Colonic mucosa (tissue), 4 donors: Measurements from ENCODE around the gene ZNF383. TPM values are rescaled to one million over a fixed set of nuclear protein-coding genes. Genes with fewer than 3 reads are reported as not detected.
"Not testable (repeated sequence)": the region's sequence is repeated elsewhere in the genome, so short reads cannot be mapped to it uniquely, and the experiment has no call there.

Experiments
- DNase-seq: peaks from one replicate; pipeline ENCODE4 v3.0.0-alpha.2; 2020
- H3K27ac ChIP-seq: fragments of 200-600 bp; one replicate; pipeline ENCODE4 v1.8.0; 2021
- H3K27me3 ChIP-seq: fragments of 200-600 bp; one replicate; pipeline ENCODE4 v1.8.0; 2021
- H3K36me3 ChIP-seq: fragments of 200-600 bp; one replicate; pipeline ENCODE4 v1.8.0; 2021
- H3K4me1 ChIP-seq: fragments of 200-600 bp; one replicate; pipeline ENCODE4 v1.8.0; 2021; ENCODE audit warnings: mild to moderate bottlenecking
- H3K4me3 ChIP-seq: fragments of 200-600 bp; one replicate; pipeline ENCODE4 v1.8.0; 2021
- H3K9ac ChIP-seq, 2 donors: one replicate each; pipeline ENCODE4 v1.7.0; 2013; ENCODE audit warnings: control low read depth in 2 of 2, low read depth in 2 of 2, low read length in 2 of 2
- H3K9me3 ChIP-seq: fragments of 200-600 bp; one replicate; pipeline ENCODE4 v1.8.0; 2021
- intact Hi-C: fragments of 100-400 bp; cut with DNase I; formaldehyde crosslinking; loops from one replicate; pipeline ENCODE4 v1.14.1; 2022
- total RNA-seq, 2 donors: library from RNA; stranded (reverse); fragmentation: NEBNext Ultra II Directional in 1 of 2; extraction: Animal tissue kit (Norgen Biotek cat#: 25700) in 1 of 2; gene quantifications; one replicate each; pipeline ENCODE4 v1.2.1, GENCODE V29; 2021
- TF ChIP-seq, protein P1 (sequence below): fragments of 200-600 bp; IDR thresholded peaks from one replicate; pipeline ENCODE4 v1.8.0; 2022; ENCODE audit warnings: antibody characterized with exemption, mild to moderate bottlenecking
- donor health status: healthy.
- donor health status: DM: no; HTN: no; CAD: no.
- donor health status: DM: no; HTN: no; CAD: no.

ZNF383 gene
- 1 to 10 TPM; 5.9 to 7.5 TPM for total RNA-seq

DNA sequence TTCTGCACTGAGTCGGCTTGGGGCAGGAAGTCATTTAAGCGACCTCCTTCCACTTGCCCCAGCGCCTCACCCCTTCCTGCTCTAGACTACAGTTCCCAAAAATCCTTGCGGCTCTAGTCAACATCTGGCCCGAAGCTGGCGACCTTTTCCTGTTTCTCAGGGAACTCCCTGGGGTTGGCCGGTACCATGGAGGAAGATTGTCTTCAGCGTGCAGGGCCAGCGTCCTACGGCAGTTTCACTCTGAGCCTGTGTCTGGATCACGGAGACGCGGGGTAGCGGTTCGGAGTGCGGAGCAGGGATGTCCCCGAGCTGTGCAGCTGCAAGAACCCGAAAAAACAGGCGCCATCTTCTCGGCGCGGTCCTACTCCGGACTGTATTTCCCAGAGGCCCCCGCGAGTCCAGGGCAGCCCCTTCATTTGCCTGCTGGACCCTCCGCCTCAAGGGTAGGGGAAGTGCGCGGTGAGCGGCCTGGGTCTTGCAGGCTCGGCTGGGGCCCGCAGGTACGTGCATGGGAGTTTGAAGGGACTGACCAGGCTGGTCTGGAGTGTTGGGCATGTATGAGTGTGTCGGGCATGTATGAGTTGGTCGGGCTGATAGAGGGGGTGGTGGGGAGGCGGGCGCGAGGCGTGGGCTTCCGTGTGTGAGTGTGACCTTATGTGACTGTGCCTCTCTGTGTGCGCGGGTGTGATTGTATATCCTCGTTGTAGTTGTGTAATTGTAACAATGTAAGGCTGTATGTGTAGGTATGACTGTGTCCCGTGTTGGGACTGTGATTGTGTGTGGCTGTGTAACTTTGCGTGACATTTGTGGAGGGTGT, at the start of gene ZNF383:
Gene ZNF383 (plus strand): TSS at position 440 of the 817 bp plus-strand sequence. CDS start 12,240 bp downstream, outside the sequence.
- TF ChIP-seq, protein P1, sequence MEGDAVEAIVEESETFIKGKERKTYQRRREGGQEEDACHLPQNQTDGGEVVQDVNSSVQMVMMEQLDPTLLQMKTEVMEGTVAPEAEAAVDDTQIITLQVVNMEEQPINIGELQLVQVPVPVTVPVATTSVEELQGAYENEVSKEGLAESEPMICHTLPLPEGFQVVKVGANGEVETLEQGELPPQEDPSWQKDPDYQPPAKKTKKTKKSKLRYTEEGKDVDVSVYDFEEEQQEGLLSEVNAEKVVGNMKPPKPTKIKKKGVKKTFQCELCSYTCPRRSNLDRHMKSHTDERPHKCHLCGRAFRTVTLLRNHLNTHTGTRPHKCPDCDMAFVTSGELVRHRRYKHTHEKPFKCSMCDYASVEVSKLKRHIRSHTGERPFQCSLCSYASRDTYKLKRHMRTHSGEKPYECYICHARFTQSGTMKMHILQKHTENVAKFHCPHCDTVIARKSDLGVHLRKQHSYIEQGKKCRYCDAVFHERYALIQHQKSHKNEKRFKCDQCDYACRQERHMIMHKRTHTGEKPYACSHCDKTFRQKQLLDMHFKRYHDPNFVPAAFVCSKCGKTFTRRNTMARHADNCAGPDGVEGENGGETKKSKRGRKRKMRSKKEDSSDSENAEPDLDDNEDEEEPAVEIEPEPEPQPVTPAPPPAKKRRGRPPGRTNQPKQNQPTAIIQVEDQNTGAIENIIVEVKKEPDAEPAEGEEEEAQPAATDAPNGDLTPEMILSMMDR: no peak
- no peaks in the 10 kb centered on the region for H3K36me3 ChIP-seq
- intact Hi-C loops: no loop called here
- peak; percentile 90 for DNase-seq
- no peaks in the 10 kb centered on the region for H3K9me3 ChIP-seq
- H3K4me1 ChIP-seq: no peaks in the 10 kb centered on the region
- H3K27me3 ChIP-seq: no peaks in the 10 kb centered on the region
- peak within 1 kb of the TSS; percentile 88 for H3K4me3 ChIP-seq
- peak within 1 kb of the TSS; percentile 91 for H3K27ac ChIP-seq
- peak within 1 kb of the TSS; percentile 81 to 94 for H3K9ac ChIP-seq

DNA sequence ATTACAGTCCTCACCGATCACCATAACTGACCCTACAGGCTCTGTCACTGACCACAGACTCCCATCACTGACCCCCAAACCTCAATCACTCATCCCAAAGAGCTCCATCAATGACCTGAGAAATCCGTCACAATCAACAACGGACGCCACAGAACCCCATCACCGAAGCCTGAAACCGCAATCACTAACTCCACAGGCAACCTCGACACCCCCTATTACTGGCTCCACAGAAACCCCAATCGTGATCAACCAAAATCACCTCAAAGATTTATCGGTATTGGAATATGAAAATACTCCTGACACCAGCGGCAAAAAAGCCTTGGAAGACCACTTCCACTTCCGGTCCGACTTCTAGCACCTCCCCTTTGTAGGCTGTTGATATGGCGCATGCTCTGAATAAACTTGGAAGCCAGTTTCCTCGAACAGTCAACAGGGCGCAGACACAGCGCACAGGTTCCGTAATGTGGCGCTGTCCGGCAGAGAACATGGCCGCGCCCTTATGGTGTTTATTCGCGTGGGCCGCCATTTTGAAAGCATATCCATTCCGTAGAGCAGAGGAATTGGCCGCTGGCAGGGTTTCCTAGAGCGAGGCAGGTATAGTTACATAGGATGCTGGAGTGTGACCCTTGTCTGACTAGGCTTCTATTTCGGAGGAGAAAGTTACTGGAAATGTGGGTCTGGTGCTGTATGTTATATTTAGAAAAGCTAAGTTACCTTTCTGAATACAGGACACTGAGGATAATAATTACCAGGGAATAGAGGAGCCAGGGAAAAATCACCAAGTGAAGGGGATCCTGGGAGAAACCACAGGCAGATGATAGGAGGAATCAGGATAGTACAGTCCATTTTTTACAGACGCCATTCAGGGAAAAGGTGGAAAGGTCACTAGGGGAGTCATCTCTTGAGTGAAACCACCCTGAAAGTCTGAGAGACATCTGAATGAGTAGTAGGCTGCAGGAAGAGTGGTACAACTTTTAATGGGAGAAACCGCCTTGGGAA, 45.3 kb upstream of the ZNF383 start, which contains the start of gene ZNF585A:
Gene ZNF585A (minus strand): TSS at position 328 of the 999 bp plus-strand sequence. CDS start 2,785 bp downstream, outside the sequence.
- H3K9ac ChIP-seq: peak within 1 kb of the TSS; percentile 72 to 84

DNA sequence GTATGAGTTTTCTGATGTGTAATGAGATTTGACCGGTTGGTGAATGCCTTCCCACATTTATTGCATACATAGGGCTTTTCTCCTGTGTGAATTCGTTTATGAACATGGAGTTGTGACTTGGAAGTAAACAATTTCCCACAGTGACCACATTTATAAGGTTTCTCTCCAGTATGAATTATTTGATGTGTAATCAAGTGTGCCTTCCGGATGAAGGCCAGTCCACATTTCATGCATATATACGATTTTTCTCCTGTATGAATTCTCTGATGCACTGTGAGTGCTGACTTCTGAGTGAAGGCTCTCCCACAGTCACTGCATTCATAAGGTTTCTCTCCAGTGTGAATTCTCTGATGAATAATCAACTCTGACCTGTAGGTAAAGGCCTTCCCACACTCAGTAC, 31.9 kb upstream of the ZNF383 start:
- DNase-seq, H3K27me3 ChIP-seq, H3K27ac ChIP-seq, H3K4me3 ChIP-seq, H3K9ac ChIP-seq, H3K36me3 ChIP-seq, H3K4me1 ChIP-seq, intact Hi-C loops: not testable (repeated sequence)
- peaks cover 10% of the 10 kb centered on the region for H3K9me3 ChIP-seq

More for the DNA sequence above, 45.3 kb upstream of the ZNF383 start, which contains the start of gene ZNF585A:
- peak within 1 kb of the TSS; percentile 52 for H3K4me3 ChIP-seq
- intact Hi-C loops: no loop called here
- peak within 1 kb of the TSS; percentile 41 for H3K27ac ChIP-seq
- no peaks in the 10 kb centered on the region for H3K9me3 ChIP-seq
- DNase-seq: peak; percentile 92
- no peaks in the 10 kb centered on the region for H3K36me3 ChIP-seq
- no peaks in the 10 kb centered on the region for H3K27me3 ChIP-seq
- TF ChIP-seq, protein P1: no peak
- no peaks in the 10 kb centered on the region for H3K4me1 ChIP-seq

DNA sequence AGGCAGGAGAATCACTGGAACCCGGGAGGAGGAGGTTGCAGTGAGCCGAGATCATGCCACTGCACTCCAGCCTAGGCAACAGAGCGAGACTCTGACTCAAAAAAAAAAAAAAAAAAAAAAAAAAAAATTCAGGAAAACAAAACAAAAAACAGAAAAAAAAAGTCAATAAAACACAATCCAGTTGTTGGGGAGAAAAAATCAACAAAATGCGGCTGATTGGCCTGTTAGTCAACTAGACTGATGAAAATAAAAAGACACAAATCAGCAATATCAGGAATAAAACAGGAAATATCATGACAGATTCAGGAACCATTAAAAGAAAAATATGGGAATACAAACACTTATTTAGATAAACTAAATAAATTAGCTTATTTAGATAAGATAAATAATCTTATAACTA, 22.8 kb upstream of the ZNF383 start:
- H3K27me3 ChIP-seq, H3K9ac ChIP-seq, DNase-seq, H3K4me3 ChIP-seq, H3K27ac ChIP-seq, H3K9me3 ChIP-seq, H3K4me1 ChIP-seq, intact Hi-C loops, H3K36me3 ChIP-seq: not testable (repeated sequence)

DNA sequence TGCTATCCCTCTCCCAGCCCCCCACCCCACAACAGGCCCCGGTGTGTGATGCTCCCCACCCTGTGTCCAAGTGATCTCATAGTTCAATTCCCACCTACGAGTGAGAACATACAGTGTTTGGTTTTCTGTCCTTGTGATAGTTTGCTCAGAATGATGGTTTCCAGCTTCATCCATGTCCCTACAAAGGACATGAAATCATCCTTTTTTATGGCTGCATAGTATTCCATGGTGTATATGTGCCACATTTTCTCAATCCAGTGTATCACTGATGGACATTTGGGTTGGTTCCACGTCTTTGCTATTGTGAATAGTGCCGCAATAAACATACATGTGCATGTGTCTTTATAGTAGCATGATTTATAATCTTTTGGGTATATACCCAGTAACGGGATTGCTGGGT, 20.9 kb upstream of the ZNF383 start:
- H3K4me3 ChIP-seq, intact Hi-C loops, H3K4me1 ChIP-seq, H3K9me3 ChIP-seq, H3K27me3 ChIP-seq, H3K9ac ChIP-seq, H3K27ac ChIP-seq, H3K36me3 ChIP-seq, DNase-seq: not testable (repeated sequence)

DNA sequence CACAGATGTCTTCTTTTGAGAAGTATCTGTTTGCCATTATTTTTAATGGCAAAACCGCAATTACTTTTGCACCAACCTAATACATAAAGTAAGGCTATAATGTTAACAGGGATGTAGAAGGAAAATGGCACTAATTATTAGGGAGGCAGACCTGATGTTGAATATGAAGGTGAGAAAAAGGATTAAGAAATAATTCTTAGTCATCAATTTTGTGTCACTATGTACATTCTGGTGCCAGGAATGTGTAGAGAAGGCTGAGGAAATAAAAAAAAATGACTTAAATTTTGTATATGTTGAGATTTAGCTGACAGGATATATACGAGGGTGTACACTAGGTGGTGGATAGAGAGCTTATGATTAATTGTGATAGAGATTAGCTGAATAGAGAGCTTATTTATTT, 20.2 kb upstream of the ZNF383 start:
- DNase-seq: no peak
- Histone ChIP-seq H3K36me3 (peaks cover 6% of the 10 kb centered on the region), H3K27me3 (no peaks in the 10 kb centered on the region), H3K4me3 (no peak overlapping the region), H3K4me1 (no peaks in the 10 kb centered on the region), H3K27ac (no peak overlapping the region), H3K9ac (no peak overlapping the region), H3K9me3 (no peaks in the 10 kb centered on the region)
- TF ChIP-seq, protein P1: no peak
- intact Hi-C loops: no loop called here
